ENCODE measurements around the gene CDK11B.
"Not testable (repeated sequence)": the region's sequence is repeated elsewhere in the genome, so short reads cannot be mapped to it uniquely, and the experiment has no call there.

Gene CDK11B

DNA sequence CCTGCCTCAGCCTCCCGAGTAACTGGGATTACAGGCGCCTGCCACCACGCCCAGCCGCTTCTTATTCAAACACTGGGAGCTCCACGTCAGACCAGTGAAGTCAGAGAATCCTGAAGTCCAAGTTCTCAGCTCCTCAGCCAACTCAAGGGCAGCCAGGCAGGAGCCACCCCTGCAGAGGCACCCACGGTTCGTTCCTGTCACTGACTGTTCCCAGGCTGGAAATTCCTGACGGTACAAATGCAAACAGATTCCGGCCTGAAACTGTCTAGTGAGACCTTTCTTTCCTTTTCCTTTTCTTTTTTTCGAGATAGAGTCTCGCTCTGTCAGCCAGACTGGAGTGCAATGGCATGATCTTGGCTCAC is 22.1 kb upstream of the CDK11B start:
- no peak for DNase-seq

DNA sequence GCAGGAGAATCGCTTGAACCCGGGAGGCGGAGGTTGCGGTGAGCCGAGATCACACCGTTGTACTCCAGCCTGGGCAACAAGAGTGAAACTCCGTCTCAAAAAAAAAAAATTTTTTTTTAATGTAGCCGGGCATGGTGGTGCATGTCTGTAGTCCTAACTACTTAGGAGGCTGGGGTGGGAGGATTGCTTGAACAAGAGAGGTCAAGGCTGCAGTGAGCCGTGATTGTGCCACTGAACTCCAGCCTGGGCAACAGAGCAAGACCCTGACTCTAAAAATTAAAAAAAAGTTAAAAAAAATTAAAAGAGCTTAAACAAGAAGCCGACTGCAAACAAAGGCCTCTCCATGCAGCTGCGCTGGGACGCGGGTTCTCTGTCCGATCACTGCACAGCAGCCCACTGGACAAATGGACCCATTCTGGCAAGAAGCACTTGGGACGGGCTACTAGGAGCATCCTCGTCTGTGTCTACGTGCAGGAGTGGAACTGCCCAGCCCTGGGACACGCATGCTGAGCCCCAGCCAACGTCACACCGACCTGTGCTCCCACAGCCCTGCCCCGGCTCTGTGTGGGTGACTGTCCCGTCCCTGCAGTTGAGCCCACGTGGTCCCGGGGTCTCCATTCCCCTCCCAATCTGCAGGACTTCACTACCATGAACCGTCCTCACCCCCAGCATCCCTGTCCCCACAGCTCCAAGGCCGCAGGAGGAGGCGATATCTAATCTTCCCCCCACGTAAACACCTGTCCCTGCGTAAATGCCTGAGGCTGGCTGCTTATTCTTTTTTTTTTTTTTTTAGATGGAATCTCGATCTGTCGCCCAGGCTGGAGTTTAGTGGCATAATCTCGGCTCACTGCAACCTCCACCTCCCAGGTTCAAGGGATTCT is 21.5 kb upstream of the CDK11B start:
- DNase-seq = no peak

DNA sequence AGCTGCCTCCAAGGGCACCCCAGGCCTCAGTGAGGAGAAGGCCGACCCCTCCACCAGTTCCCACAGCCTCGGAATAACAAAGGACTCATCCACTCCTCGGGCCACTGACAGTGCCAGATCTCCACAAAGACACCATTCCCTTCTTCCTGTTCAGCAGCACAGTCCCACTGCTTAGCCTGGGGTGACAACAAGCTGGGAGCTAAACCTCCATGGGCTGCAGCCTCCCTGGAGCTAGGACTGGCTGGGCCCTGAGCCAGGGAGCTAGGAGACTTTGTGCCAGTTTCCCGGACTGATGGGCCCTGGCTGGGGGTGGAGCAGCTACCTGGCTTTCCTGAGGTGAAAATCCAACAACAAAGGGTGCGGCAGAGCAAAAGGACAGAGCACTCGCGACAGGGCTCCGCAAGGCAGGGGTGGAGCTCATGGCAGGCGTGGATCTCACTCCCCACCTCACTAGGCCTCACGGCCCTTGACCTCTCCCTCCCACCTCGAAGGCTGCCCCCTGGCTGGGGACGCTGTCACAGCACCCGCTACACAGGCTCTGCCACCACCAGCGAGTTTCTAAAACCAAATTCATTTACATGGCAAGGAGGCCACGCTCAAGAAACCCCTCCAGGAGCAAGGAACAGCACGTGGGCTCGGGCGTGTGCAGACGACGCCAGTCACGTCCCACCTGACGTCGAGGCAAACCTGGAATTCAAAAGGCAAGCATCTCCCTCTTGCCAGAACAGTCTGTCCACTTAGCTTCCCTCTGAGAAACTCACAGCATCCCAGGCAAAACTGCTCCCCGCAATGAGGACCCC is 20.0 kb upstream of the CDK11B start:
- no peak for DNase-seq

DNA sequence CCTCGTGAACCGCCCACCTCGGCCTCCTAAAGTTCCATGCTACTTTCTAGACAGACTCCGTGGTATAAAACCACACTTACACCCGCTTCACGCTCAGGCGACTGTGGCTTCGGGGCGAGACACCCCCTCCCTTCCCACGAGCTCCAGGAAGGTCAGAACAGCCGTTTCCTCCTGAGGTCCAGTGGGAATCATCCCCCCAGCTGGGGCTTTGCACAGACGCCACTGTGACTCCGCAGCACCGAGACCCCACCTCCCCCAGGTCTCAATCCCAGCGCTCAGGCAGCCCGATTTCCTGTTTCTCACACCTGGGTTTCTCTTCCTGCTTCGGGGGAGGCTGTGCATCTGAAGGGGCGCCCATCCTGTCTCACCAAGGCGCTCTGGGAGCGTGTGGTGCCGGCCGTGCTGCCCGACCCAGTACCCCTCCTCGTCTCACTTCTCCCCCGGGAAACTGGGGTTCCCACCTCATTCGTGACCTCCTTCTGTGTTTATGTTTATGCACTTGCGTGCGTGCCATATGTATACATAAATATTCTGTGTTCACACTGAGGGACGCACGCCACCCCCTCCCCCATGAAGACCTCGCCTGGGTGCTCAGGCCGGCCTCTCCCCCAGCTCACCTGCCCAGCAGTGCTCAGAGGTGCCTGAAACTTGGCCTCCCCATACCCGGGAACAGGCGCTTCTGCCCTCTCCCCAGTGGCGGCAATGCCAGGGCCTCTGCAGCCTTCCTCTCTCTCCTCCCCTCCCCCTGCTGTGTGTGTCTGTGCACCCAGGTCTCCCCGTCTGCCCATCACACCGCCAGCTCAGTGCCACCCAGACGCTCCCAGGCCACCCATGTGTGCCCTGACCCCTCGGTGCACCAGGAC is 19.1 kb upstream of the CDK11B start:
- DNase-seq = peak; percentile 44

DNA sequence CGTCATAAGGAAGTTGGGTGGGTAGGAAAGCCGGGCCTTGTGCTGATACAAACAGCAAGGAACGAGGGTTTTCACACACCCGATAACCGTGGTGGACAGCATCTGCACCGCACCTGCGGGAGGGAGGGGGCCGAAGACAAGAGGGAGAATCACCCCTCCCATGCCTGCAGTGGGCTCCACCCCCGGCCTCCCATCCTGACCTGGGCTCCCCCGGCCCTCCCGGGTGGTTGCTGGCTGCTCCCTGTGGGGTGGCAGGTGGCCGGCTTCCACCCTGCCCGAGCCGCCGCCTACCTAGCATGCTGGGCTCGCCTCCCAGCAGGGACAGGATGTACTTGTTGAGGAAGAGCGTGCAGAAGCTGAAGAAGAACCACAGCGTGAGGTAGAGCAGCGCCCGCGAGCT is 17.3 kb upstream of the CDK11B start:
- DNase-seq = not testable (repeated sequence)

DNA sequence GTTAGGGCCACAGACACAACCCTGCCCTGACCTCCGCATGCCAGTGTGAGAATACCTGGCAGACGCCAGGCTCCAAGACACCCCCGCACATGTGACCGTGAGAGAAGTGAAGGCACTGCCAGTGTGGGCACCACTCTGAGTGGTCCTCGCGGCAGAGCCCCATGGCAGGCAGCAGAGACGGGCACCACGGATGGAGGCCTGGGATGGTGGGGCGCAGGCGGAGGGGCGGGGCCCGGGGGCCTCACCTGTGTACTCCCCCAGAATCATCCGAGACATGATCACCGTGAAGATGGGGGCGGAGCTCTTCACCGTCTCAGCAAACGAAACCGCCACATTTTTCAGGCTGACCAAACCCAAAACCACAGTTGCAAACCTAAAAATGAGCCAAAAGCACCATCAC is 16.4 kb upstream of the CDK11B start:
- not testable (repeated sequence) for DNase-seq

DNA sequence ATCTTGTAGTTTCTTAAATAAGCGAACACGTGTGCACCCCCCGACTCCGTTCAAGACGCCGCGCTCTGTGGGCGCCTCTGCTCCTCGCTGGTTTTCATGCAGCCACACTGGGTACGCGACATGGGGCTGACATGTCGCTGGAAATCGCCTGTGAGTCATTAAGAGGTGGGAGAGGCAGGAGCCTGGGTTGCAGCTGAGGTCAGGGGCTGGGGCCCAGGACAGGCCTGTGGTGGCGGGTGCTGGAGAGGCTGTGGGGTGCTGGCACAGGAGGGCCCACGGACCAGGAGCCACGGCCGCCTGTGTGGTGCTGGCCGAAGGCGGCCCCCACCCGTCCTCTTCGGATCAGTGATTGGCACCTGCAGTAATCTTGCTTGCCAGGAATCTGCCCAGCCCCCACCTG is 16.0 kb upstream of the CDK11B start:
- DNase-seq = not testable (repeated sequence)

DNA sequence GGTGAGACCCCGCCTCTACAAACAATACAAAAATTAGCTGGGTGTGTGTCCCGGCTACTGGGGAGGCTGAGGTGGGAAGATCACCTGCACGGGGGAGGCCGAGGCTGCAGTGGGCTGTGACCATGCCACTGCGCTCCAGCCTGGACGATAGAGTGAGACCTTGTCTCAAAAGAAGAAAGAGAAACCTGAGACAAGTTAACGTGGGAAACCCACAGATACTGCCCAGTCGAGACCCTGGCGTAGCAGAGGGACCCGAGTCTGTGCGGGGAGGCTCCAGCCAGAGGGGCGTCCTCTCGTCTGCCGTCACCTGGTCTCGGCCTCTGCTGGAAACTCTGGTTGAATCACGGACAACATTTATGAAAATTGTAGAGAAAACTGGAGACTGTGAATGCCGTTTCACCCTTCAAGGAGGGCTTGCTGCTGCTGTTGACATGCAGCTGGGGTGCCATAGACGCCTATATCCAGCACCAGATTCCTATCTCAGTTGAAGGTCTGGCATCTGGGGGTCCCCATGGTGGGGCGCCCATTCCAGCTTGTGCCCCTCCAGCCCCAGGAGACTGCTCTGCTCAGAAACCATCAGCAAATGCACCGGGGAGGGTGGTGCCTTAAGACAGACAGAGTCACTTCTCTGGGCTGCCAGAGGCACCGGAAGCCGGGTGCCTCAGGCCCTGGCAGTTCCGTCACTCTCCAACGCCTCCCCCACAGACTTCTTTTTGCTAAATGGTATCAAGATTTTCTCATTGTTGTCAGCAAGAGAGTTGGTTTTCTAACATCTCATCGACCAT is 13.6 kb upstream of the CDK11B start:
- no peak for DNase-seq

DNA sequence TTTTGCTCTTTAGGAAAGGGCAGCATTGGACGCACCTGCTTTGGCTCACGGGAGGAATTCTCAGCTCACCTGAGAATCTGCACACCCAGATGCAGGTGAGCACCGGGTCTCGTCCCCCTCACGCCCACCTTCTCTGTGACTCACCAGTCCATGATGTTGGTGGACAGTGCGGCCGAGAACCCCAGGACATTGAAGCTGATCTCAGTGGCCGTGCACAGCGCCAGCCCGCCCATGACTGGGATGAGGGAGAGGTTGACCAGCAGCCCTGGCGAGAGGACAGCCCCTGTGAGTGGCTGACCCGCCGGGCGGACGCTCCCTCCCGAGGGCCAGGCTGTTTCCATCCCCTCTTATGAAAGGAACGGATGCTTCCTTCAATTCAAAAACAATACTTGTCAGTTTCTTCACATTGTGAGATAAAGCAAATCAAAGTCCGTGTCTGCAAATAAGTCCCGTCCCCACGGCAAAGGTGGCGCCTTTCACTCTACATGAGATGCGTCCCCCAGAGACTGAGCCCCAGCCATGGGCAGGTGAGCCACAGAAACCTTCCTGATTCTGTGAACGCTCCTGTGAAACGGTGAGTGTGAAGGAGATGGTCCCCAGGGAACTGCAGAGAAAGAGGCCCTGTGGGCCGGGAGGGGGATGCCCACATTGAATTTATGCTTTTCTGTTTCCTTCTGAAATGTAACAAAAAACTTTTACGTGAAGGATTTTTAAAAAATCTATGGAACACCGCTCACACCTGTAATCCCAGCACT is 12.7 kb upstream of the CDK11B start:
- no peak for DNase-seq

DNA sequence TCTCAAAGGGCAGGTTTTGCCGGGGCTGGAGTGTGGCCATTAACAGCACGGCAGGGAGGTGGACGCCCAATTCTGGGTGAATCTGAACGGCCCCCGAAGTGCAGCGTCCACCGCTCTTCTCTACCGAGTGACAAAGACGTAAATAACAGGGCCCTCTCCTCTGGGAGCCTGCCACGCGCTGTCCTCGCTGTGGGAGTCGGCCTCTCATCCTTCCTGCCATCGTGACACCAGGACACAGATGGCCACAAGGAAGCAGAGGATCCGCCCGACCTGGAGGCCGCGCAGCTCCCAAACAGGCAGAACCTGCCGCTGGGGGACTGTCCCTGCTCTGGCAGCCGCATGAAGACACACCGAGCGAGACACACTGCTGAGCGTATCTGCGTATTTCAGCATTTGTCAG is 12.1 kb upstream of the CDK11B start:
- DNase-seq = no peak

DNA sequence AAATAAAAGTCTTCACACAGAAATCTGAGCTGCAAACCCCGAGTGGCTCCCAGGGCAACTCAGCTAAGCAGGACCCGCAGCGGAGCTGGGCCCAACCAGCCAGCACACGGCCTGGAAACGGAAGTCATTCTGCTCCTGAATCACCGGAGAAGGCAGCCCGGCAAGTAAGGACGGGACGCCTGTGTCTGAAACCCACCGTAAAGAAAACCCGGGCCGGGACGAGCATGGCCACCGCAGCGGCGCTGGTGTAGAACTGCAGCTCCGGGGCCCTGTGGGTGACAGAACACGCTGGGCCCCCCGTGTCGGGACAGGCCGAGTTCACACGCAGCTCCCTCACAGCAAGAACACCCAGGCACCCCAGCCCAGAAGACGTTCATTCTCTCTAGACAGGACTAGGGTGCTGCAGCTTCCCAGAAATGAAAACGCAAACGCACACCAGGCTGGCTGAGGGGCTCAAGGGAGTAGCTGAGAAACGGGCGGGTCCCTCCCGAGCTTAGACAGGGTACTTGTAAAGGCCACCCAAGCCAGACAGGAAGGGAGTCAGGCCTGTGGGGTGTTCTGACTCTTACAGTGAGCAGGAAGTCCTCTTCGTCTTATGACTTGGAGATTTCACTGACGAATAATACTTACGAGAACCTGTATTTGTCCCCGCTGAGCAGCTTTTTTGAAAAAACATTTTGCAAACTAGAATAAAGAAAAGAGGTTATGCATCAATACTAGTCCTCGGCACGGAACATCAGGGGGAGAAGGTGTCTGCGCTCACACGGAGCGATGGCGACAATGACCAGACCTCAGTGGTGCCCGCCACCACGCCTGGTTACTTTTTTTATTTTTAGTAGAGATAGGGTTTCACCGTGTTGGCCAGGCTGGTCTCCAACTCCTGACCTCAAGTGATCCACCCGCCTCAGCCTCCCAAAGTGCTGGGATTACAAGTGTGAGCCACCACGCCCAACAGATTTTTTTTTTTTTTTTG is 10.9 kb upstream of the CDK11B start:
- DNase-seq = no peak

DNA sequence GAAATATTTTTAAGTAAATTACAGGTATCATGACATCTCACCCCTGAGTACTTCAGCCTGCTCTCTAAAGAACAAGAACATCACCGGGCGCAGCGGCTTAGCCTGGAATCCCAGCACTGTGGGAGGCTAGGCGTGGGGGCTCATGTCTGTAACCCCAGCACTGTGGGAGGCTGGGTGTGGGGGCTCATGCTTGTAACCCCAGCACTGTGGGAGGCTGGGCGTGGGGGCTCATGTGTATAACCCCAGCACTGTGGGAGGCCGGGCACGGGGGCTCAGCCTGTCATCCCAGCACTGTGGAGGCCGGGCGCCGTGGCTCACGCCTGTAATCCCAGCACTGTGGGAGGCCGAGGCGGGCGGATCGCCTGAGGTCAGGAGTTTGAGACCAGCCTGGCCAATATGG is 7.7 kb upstream of the CDK11B start:
- no peak for DNase-seq

DNA sequence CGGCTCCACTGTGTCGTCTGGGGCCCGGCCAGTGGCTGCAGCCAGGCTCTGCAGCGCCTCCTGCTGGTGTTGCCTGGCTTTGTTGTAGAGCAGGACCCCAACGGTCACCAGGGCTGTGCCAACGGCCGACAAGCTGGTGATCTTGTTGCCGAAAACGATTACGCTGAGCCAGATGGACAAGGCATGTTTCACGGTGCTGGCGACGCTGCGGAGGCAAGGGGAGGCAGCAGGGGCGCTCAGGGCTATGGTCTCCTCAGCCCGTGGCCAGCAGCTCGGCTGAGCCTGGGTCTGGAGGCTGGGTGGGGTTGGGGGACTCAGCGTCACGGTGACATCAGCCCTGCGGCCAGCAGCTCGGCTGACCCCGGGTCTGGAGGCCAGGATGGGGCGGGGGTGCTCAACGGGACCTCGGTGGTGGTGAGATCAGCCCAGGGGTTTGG is 7.0 kb upstream of the CDK11B start:
- peak; percentile 9 for DNase-seq

DNA sequence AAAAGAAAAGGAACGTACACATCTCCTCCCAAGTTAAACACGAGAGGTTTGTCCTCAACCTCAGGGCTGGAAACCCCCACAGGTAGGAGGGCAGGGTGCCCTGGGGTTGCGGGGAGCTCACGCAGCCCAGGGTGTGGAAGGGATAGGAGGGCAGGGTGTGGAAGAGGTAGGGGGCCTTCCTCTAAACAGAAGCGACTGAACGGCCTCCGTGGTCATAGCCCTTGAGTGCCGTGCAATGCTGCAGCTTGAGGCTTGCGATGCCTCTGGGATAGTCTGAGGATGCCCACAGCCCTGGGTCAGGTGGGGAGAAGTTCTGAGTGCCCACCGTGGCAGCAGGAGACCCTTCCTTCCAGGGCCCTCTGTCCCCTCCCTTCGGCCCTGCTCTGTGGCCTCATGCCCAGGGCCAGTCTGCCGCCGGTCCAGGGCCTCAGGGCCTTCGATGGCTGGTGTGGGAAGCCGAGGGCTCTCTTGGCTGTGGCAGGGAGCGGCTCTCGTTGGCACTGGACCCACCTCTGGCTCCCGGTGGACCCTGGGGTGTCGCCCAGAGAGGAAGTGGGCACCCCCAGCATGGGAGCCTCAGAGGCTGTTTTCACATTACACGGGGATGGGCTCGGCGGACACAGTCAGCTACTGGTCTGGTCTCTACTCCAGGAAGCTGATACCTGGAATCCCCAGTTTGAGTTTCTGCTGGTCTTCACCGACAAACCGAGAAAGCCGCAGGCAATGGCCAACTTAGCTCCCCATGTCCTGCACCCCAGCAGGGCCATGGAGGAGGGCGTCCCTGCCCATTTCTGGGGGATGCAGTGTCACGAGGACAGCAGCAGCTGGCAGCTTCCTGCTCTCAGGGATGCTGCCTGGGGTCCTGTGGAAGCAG is 6.4 kb upstream of the CDK11B start:
- no peak for DNase-seq

DNA sequence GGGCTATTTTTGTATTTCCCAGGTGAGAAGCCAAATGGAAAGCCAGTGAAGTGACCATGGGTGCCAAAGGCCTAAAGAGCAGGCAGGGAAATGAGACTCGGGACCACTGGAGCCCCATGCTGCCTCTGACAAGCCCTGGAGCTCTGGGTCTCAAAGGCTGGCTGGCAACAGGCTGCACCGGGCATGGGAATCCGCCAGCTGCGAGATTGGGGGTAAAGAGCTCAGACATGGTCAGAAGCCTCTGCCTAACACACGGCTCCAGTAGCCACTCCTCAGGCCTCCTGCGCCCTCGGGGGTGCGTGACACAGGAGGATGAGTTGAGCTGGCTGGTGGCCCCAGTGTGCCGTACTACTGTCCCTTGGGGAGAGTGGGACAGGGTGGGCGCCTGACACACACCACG is 5.5 kb upstream of the CDK11B start:
- not testable (repeated sequence) for DNase-seq

DNA sequence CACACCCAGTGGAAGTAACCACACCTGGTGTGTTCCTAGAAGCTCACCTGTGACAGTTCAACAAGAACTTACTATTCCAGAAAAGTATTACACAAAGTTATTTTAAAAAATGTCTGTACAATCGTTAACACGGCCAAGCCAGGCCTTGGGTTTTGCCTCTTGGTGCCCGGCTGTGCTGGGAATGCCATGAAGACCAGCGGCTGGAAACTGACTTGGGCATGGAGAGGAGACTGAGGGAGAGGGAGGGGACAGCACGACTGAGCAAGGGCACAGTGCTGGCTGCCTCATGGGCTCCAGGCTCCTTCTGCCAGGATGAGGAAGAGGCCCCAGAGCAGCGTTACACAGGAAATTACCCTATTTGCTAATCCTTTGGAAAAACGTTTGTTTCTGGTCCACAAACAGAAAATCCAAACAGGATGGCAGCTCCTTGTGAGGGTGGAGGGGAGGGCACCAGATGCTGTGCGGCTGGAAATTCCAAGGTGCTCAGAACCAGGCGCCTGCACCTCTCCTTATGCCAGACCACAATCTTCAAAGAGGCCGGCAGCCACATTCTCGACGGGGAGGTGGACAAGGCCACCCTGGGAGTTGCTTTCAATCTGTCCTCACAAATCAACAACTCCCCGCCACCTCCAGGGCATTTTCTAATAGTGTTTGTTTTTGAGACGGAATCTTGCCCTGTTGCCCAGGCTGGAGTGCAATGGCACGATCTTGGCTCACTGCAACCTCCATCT is 4.2 kb upstream of the CDK11B start:
- not testable (repeated sequence) for DNase-seq

DNA sequence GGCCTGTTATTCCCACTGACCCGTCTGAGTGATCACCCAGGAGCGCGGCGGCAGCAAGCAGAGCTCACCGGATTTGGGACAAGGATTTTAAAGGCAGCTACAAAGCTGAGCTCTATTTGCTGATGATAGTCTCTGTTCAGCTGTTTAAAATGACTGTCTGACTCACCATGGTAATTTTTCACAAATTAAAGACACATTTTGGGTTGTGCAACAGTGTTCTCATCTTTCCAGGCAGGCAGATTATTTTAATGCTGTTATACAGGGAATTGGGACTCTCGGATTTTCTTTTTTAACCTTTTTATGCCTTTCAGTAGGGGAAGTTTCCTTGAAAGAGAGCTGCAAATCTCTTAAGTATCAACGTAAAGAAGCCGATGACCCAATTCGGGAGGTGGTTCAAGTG is 3.6 kb upstream of the CDK11B start:
- not testable (repeated sequence) for DNase-seq

DNA sequence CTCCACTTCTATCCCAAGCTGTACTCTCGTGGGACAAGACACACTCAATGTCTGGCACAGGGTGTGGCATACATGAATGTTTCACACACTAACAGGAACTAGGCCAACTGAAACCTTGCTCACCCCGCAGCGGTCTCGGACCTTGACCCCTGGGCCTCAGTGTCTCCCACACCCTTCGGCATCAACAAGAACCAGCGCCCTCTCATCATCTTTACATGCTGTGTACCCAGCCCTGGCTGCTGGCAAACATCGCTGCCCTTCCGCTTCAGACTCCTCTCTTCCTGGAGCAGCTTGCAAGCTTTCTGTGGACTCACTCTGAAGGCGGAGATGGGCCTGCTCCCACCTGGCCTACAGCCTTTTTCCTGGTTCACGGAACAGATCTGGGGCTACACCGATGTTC is 10.5 kb downstream of the CDK11B start:
- DNase-seq = not testable (repeated sequence)
